Hematopoietic multipotent progenitor cell (in vitro differentiated cells): Measurements from ENCODE around the gene DPEP2NB. TPM values are rescaled to one million over a fixed set of nuclear protein-coding genes. Genes with fewer than 3 reads are reported as not detected.

Experiments used
- DNase-seq, 3 donors: peaks; one replicate each; pipeline ENCODE4 v3.0.0-alpha.2; 2011 to 2015; ENCODE audit warnings: low read depth in 2 of 3, low spot score in 2 of 3
- small RNA-seq: library from RNA; depleted of rRNA; stranded (forward); fragments of <200 nt; gene quantifications from one replicate; pipeline ENCODE3, GENCODE V24; 2012
- total RNA-seq: library from RNA; depleted of rRNA; stranded (reverse); fragments of >200 nt; gene quantifications from one replicate; pipeline ENCODE4 v1.2.3, GENCODE V29; 2012

The DPEP2NB gene
- total RNA-seq, 1 donor: under 0.01 TPM

GRCh38 chr16:67964477-67965131 lies 51.1 kb downstream of the DPEP2NB start:
- no peak for DNase-seq

- DNase-seq: no peak
Measured at GRCh38 chr16:67963662-67964321, 51.9 kb downstream of the DPEP2NB start.

Small RNAs within 50 kb of the gene (small RNA-seq; reads per million reads assigned to genes)
- not detected for gene RNU6-359P

Other genes starting within 250 kb of the DPEP2NB start
- 13.7 TPM for gene RANBP10, start 209.4 kb downstream of the DPEP2NB start, total RNA-seq
- 0.54 TPM for gene TSNAXIP1, start 209.0 kb downstream of the DPEP2NB start, total RNA-seq
- 71.6 TPM for gene THAP11, start 173.6 kb downstream of the DPEP2NB start, total RNA-seq
- gene NUTF2, start 169.0 kb downstream of the DPEP2NB start, total RNA-seq: 146 TPM
- gene CENPT, start 168.2 kb downstream of the DPEP2NB start, total RNA-seq: 40.9 TPM
- 112 TPM for gene EDC4, start 142.9 kb downstream of the DPEP2NB start, total RNA-seq
- 0.27 TPM for gene NRN1L, start 131.0 kb downstream of the DPEP2NB start, total RNA-seq
- gene PSKH1, start 122.7 kb downstream of the DPEP2NB start, total RNA-seq: 37.4 TPM
- 2.2 TPM for gene CTRL, start 84.0 kb downstream of the DPEP2NB start, total RNA-seq
- gene PSMB10, start 79.1 kb downstream of the DPEP2NB start, total RNA-seq: 281 TPM
- gene LCAT, start 71.8 kb downstream of the DPEP2NB start, total RNA-seq: 3.5 TPM
- gene SLC12A4, start 47.3 kb downstream of the DPEP2NB start, total RNA-seq: 28.0 TPM
- 10.5 TPM for gene DPEP3, start 35.4 kb downstream of the DPEP2NB start, total RNA-seq
- gene DPEP2, start 16.4 kb downstream of the DPEP2NB start, total RNA-seq: 55.2 TPM
- gene DDX28, start 7.3 kb upstream of the DPEP2NB start, total RNA-seq: 32.6 TPM
- 15.1 TPM for gene DUS2, start 7.4 kb upstream of the DPEP2NB start, total RNA-seq
- gene NFATC3, start 69.5 kb upstream of the DPEP2NB start, total RNA-seq: 52.2 TPM
- gene ESRP2, start 220.2 kb upstream of the DPEP2NB start, total RNA-seq: 0.27 TPM
- 32.9 TPM for gene PLA2G15, start 229.5 kb upstream of the DPEP2NB start, total RNA-seq
- gene SLC7A6, start 248.6 kb upstream of the DPEP2NB start, total RNA-seq: 41.2 TPM